ENCODE results near the gene SP100. TPM values are rescaled to one million over a fixed set of nuclear protein-coding genes. Genes with fewer than 3 reads are reported as not detected.

Gene SP100
- total and polyA plus RNA-seq, 2 of the 8 experiments (the other 6 are each of a cell fraction or from before 2014, with no cell fraction given): 0.06 to 1.1 TPM

DNA sequence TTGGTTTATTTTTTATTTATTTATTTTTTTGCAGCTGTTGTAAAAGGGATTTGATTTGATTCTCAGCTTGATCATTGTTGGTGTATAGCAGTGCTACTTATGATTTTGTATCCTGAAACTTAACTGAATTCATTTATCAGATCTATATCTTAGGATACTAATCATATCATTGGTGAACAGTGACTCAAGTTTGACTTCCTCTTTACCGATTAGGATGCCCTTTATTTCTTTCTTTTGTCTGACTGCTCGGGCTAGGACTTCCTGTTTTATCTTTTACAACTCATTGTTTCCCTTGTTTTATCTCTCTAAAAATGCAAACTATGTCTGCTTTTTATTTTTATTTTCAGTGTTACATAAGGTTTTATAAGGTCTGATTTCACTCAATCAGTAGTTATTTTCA is 23.6 kb downstream of the SP100 start (continued):
- TF ChIP-seq EZH2 (IDR thresholded peaks at IDR 0.05; ENCODE audit: low read depth, low read length, severe bottlenecking) (no peak), GTF2F1 (IDR thresholded peaks at IDR 0.05; ENCODE audit: borderline replicate concordance, low read depth, low read length) (no peak), SIRT6 (IDR thresholded peaks at IDR 0.05; ENCODE audit: low read length) (no peak), RXRA (IDR thresholded peaks at IDR 0.05; ENCODE audit: insufficient read depth, low read depth, low read length) (no peak), YY1 (IDR thresholded peaks at IDR 0.05; ENCODE audit: low read depth, low read length) (no peak)
